Measurements from ENCODE around the gene DAZL. TPM values are rescaled to one million over a fixed set of nuclear protein-coding genes. Genes with fewer than 3 reads are reported as not detected.

Gene DAZL
- polyA plus RNA-seq, 1 of the 3 experiments (the other 2 are of a cell fraction): not detected

DNA sequence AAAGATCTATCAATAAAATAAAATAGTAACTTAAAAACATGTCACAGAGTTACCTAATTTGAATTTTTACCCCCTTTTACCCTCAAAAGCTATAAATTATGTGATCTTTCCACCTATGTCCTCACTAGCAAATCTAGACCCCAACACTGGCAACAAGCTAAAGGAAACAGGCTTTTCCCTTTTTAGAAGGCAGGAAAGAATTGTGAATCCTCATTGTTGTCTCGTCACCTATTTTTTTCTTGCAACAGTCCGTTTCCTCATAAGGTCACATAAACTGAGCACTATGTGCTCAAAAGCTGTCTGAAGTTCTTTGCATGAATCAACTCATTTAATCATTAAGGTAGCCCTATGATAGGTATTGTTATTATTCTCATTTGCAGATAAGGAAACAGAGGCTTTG, 34.6 kb upstream of the DAZL start:
- no peaks in the 10 kb centered on the region for H3K9me2 ChIP-seq
- 38% methylated on average over 2 of the region's 2 CpGs for WGBS (ENCODE audit: low lambda C conversion rate)
- no peak for TF ChIP-seq RFX5 (IDR thresholded peaks at IDR 0.05; ENCODE audit: low read length)
- no peak for TF ChIP-seq POLR2AphosphoS5 (IDR thresholded peaks at IDR 0.05; ENCODE audit: low read depth, low read length)
- TF ChIP-seq, protein P1, sequence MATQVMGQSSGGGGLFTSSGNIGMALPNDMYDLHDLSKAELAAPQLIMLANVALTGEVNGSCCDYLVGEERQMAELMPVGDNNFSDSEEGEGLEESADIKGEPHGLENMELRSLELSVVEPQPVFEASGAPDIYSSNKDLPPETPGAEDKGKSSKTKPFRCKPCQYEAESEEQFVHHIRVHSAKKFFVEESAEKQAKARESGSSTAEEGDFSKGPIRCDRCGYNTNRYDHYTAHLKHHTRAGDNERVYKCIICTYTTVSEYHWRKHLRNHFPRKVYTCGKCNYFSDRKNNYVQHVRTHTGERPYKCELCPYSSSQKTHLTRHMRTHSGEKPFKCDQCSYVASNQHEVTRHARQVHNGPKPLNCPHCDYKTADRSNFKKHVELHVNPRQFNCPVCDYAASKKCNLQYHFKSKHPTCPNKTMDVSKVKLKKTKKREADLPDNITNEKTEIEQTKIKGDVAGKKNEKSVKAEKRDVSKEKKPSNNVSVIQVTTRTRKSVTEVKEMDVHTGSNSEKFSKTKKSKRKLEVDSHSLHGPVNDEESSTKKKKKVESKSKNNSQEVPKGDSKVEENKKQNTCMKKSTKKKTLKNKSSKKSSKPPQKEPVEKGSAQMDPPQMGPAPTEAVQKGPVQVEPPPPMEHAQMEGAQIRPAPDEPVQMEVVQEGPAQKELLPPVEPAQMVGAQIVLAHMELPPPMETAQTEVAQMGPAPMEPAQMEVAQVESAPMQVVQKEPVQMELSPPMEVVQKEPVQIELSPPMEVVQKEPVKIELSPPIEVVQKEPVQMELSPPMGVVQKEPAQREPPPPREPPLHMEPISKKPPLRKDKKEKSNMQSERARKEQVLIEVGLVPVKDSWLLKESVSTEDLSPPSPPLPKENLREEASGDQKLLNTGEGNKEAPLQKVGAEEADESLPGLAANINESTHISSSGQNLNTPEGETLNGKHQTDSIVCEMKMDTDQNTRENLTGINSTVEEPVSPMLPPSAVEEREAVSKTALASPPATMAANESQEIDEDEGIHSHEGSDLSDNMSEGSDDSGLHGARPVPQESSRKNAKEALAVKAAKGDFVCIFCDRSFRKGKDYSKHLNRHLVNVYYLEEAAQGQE (IDR thresholded peaks at IDR 0.05; ENCODE audit: low read depth, low read length): no peak
- TF ChIP-seq GABPA (IDR thresholded peaks at IDR 0.05; ENCODE audit: low read depth): no peak
- no peak for TF ChIP-seq TCF12 (IDR thresholded peaks at IDR 0.05)
- TF ChIP-seq CHD2 (IDR thresholded peaks at IDR 0.05; ENCODE audit: low read length, partially characterized antibody): no peak
- TF ChIP-seq, protein P2, sequence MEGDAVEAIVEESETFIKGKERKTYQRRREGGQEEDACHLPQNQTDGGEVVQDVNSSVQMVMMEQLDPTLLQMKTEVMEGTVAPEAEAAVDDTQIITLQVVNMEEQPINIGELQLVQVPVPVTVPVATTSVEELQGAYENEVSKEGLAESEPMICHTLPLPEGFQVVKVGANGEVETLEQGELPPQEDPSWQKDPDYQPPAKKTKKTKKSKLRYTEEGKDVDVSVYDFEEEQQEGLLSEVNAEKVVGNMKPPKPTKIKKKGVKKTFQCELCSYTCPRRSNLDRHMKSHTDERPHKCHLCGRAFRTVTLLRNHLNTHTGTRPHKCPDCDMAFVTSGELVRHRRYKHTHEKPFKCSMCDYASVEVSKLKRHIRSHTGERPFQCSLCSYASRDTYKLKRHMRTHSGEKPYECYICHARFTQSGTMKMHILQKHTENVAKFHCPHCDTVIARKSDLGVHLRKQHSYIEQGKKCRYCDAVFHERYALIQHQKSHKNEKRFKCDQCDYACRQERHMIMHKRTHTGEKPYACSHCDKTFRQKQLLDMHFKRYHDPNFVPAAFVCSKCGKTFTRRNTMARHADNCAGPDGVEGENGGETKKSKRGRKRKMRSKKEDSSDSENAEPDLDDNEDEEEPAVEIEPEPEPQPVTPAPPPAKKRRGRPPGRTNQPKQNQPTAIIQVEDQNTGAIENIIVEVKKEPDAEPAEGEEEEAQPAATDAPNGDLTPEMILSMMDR (IDR thresholded peaks at IDR 0.05): no peak
- no peak for TF ChIP-seq FOSL2 (IDR thresholded peaks at IDR 0.05; ENCODE audit: borderline replicate concordance, low read depth)
- no peak for TF ChIP-seq NRF1 (IDR thresholded peaks at IDR 0.05; ENCODE audit: low read depth, low read length)
- no peaks in the 10 kb centered on the region for H4K20me1 ChIP-seq (ENCODE audit: insufficient read depth)
- no peak overlapping the region for H3K27ac ChIP-seq (ENCODE audit: low read depth in 2 of 2, low read length in 1 of 2)
- no peaks in the 10 kb centered on the region for H3K36me3 ChIP-seq (replicated peaks in 1 of 2; ENCODE audit: control insufficient read depth in 1 of 2, insufficient read depth in 2 of 2, low read length in 1 of 2)
- H3K4me1 ChIP-seq (ENCODE audit: control insufficient read depth in 1 of 2, insufficient read depth in 2 of 2, low read depth in 1 of 2, low read length in 1 of 2): no peaks in the 10 kb centered on the region
- no peak overlapping the region for H2AFZ ChIP-seq (ENCODE audit: low read depth)
- no peak overlapping the region for H3K4me2 ChIP-seq
- H3K4me3 ChIP-seq (ENCODE audit: low read depth in 2 of 2, low read length in 1 of 2): no peak overlapping the region
- POLR2A ChIA-PET: no interaction called here
- no peaks in the 10 kb centered on the region for H3F3A ChIP-seq (replicated peaks; ENCODE audit: insufficient read depth)
- no peaks in the 10 kb centered on the region for H3K27me3 ChIP-seq (ENCODE audit: insufficient read depth)
- no peaks in the 10 kb centered on the region for H3K9me3 ChIP-seq
- no peak for DNase-seq
- no peak overlapping the region for H3K9ac ChIP-seq
- H3K79me2 ChIP-seq (ENCODE audit: insufficient read depth): no peaks in the 10 kb centered on the region
- CTCF ChIA-PET: no interaction called here

DNA sequence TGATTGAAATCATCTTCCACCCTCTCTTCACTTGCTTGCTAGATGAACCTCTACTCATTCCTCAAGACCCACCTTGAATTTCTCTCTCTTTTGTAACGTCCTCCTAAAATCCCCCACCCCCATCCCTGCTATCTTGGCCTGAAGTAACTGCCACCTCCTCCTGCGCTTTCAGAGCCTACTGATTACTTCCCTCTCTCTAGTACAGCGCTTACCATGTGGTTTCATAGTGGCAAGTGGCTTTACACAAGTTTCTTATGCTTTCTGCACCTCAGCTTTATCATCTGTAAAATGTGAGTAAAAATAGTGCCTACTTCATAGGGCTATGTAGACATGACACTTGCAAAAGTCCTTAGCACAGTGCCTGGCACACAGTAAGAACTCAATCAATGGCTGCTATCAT, 28.7 kb upstream of the DAZL start:
- Histone ChIP-seq H3K79me2 (ENCODE audit: insufficient read depth) (no peaks in the 10 kb centered on the region), H3K4me2 (no peak overlapping the region), H4K20me1 (ENCODE audit: insufficient read depth) (no peaks in the 10 kb centered on the region), H3F3A (replicated peaks; ENCODE audit: insufficient read depth) (no peaks in the 10 kb centered on the region), H3K9me2 (no peaks in the 10 kb centered on the region), H3K36me3 (replicated peaks in 1 of 2; ENCODE audit: control insufficient read depth in 1 of 2, insufficient read depth in 2 of 2, low read length in 1 of 2) (no peaks in the 10 kb centered on the region), H3K9me3 (no peaks in the 10 kb centered on the region), H3K27me3 (ENCODE audit: insufficient read depth) (no peaks in the 10 kb centered on the region), H2AFZ (ENCODE audit: low read depth) (no peak overlapping the region), H3K27ac (ENCODE audit: low read depth in 2 of 2, low read length in 1 of 2) (no peak overlapping the region), H3K4me1 (ENCODE audit: control insufficient read depth in 1 of 2, insufficient read depth in 2 of 2, low read depth in 1 of 2, low read length in 1 of 2) (no peaks in the 10 kb centered on the region), H3K9ac (no peak overlapping the region), H3K4me3 (ENCODE audit: low read depth in 2 of 2, low read length in 1 of 2) (no peak overlapping the region)
- CTCF ChIA-PET: no interaction called here
- TF ChIP-seq CHD2 (IDR thresholded peaks at IDR 0.05; ENCODE audit: low read length, partially characterized antibody) (no peak), SIN3A (IDR thresholded peaks at IDR 0.05; ENCODE audit: borderline replicate concordance, low read depth, low read length) (no peak), RFX5 (IDR thresholded peaks at IDR 0.05; ENCODE audit: low read length) (no peak), MXI1 (IDR thresholded peaks at IDR 0.05; ENCODE audit: low read depth, low read length) (no peak), TCF12 (IDR thresholded peaks at IDR 0.05) (no peak)
- TF ChIP-seq, protein P3, sequence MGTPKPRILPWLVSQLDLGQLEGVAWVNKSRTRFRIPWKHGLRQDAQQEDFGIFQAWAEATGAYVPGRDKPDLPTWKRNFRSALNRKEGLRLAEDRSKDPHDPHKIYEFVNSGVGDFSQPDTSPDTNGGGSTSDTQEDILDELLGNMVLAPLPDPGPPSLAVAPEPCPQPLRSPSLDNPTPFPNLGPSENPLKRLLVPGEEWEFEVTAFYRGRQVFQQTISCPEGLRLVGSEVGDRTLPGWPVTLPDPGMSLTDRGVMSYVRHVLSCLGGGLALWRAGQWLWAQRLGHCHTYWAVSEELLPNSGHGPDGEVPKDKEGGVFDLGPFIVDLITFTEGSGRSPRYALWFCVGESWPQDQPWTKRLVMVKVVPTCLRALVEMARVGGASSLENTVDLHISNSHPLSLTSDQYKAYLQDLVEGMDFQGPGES (IDR thresholded peaks at IDR 0.05; ENCODE audit: low read depth, low read length): no peak
- TF ChIP-seq, protein P1 (IDR thresholded peaks at IDR 0.05; ENCODE audit: low read depth, low read length): no peak
- POLR2A ChIA-PET: no interaction called here
- no peak for DNase-seq
- WGBS (ENCODE audit: low lambda C conversion rate): 16% methylated on average over 3 of the region's 3 CpGs

Data from SK-N-SH (cell line).